Left hindlimb (tissue), 1 donor: ENCODE measurements around the gene MAML3.

Experiments used
- DNase-seq: peaks from one replicate; pipeline ENCODE4 v3.0.0-alpha.2; 2018

Gene MAML3

GRCh38 chr4:140123666-140124377, 30.2 kb downstream of the MAML3 start:
- DNase-seq, result no peak

GRCh38 chr4:140122891-140123290, 31.1 kb downstream of the MAML3 start:
- DNase-seq, result no peak

- no peak for DNase-seq
These were observed 32.3 kb downstream of the MAML3 start for GRCh38 chr4:140121646-140122045.

- DNase-seq, result no peak
These were observed 34.9 kb downstream of the MAML3 start for GRCh38 chr4:140118931-140119640.

GRCh38 chr4:140117947-140118346, 36.0 kb downstream of the MAML3 start:
- DNase-seq, result no peak

- no peak for DNase-seq
These were observed 37.4 kb downstream of the MAML3 start for GRCh38 chr4:140116442-140117104.

GRCh38 chr4:140115140-140115539, 38.8 kb downstream of the MAML3 start:
- no peak for DNase-seq

- no peak for DNase-seq
These were observed 40.3 kb downstream of the MAML3 start for GRCh38 chr4:140113653-140114052.

- DNase-seq, result no peak
These were observed 41.4 kb downstream of the MAML3 start for GRCh38 chr4:140112576-140112975.

GRCh38 chr4:140111256-140111655, 42.7 kb downstream of the MAML3 start:
- DNase-seq, result no peak

- DNase-seq, result no peak
These were observed 43.3 kb downstream of the MAML3 start for GRCh38 chr4:140110542-140111215.

- no peak for DNase-seq
These were observed 44.2 kb downstream of the MAML3 start for GRCh38 chr4:140109737-140110136.

GRCh38 chr4:140109292-140109691, 44.7 kb downstream of the MAML3 start:
- no peak for DNase-seq

- no peak for DNase-seq
These were observed 45.2 kb downstream of the MAML3 start for GRCh38 chr4:140108713-140109230.

- DNase-seq, result no peak
These were observed 45.7 kb downstream of the MAML3 start for GRCh38 chr4:140108243-140108642.

- no peak for DNase-seq
These were observed 47.6 kb downstream of the MAML3 start for GRCh38 chr4:140106289-140106844.

- DNase-seq, result no peak
These were observed 48.5 kb downstream of the MAML3 start for GRCh38 chr4:140105436-140105835.

GRCh38 chr4:140103676-140104075, 50.3 kb downstream of the MAML3 start:
- no peak for DNase-seq

GRCh38 chr4:140102421-140102820, 51.6 kb downstream of the MAML3 start:
- no peak for DNase-seq

GRCh38 chr4:140100771-140101170, 53.2 kb downstream of the MAML3 start:
- no peak for DNase-seq

- DNase-seq, result no peak
These were observed 54.0 kb downstream of the MAML3 start for GRCh38 chr4:140099983-140100382.

GRCh38 chr4:140098455-140099160, 55.4 kb downstream of the MAML3 start:
- no peak for DNase-seq
